HL-60 (cell line): Measurements from ENCODE around the gene RAB36.

ENCODE experiments used
- DNase-seq, 2 experiments: peaks; one replicate each; pipeline ENCODE4 v3.0.0-alpha.2; 2010 to 2020; ENCODE audit warnings: low read depth in 1 of 2, low spot score in 1 of 2
- H3K27ac ChIP-seq: fragments of 250-450 bp; sonication (Bioruptor Pico); replicated peaks from 2 replicates; pipeline ENCODE4 v1.5.1; 2020; ENCODE audit warnings: mild to moderate bottlenecking, moderate library complexity
- H3K27me3 ChIP-seq: fragments of 250-450 bp; sonication (Bioruptor Pico); 2 replicates; pipeline ENCODE4 v1.5.1; 2021; ENCODE audit warnings: mild to moderate bottlenecking, moderate library complexity; ENCODE audit not compliant: insufficient read depth, poor library complexity, severe bottlenecking
- H3K4me3 ChIP-seq: replicated peaks from 2 replicates; pipeline ENCODE4 v1.5.1; 2011; ENCODE audit warnings: mild to moderate bottlenecking, control low read depth, low read length; ENCODE audit not compliant: insufficient read depth
- CTCF ChIP-seq: IDR thresholded peaks from one replicate; pipeline ENCODE4 v1.5.1; 2011; ENCODE audit warnings: low read length, control low read depth, inconsistent platforms; ENCODE audit not compliant: insufficient read depth
- GABPA ChIP-seq: IDR thresholded peaks from 2 replicates; pipeline ENCODE4 v1.6.1; 2012; ENCODE audit warnings: low read depth
- POLR2AphosphoS5 ChIP-seq: IDR thresholded peaks from 2 replicates; pipeline ENCODE4 v1.6.1; 2012; ENCODE audit warnings: low read depth
- REST ChIP-seq: IDR thresholded peaks from 2 replicates; pipeline ENCODE4 v1.6.1; 2012; ENCODE audit warnings: low read depth; ENCODE audit not compliant: insufficient replicate concordance
- SPI1 ChIP-seq: IDR thresholded peaks from 2 replicates; pipeline ENCODE4 v1.6.1; 2012; ENCODE audit warnings: low read depth, mild to moderate bottlenecking, borderline replicate concordance

The RAB36 gene

GRCh38 chr22:23192558-23192957, 47.3 kb downstream of the RAB36 start:
- TF ChIP-seq SPI1 (no peak), GABPA (no peak), POLR2AphosphoS5 (no peak), REST (no peak)
- H3K27me3 ChIP-seq, result no peaks in the 10 kb centered on the region
- no peak overlapping the region for H3K4me3 ChIP-seq
- DNase-seq, result no peak
- no peak overlapping the region for H3K27ac ChIP-seq

- Histone ChIP-seq H3K4me3 (no peak overlapping the region), H3K27ac (no peak overlapping the region), H3K27me3 (no peaks in the 10 kb centered on the region)
- TF ChIP-seq REST (no peak), POLR2AphosphoS5 (no peak), SPI1 (no peak), CTCF (no peak), GABPA (no peak)
- DNase-seq, result no peak
These were observed 48.0 kb downstream of the RAB36 start for GRCh38 chr22:23193196-23193827.

GRCh38 chr22:23193882-23194281, 48.6 kb downstream of the RAB36 start:
- no peak overlapping the region for H3K27ac ChIP-seq
- H3K27me3 ChIP-seq, result no peaks in the 10 kb centered on the region
- no peak for DNase-seq
- TF ChIP-seq CTCF (no peak), REST (no peak), POLR2AphosphoS5 (no peak), SPI1 (no peak), GABPA (no peak)
- H3K4me3 ChIP-seq, result no peak overlapping the region
